ENCODE data around the gene MPI.
A peak's percentile ranks its signal among the peaks of the same experiment; 100 is the strongest.
"Not testable (repeated sequence)": the region's sequence is repeated elsewhere in the genome, so short reads cannot be mapped to it uniquely, and the experiment has no call there.

The MPI gene

GRCh38 chr15:74891469-74891868, 1.6 kb downstream of the MPI start:
- DNase-seq (ENCODE audit: low read depth in 3 of 3): no peak

GRCh38 chr15:74892313-74892712, 2.5 kb downstream of the MPI start:
- DNase-seq (ENCODE audit: low read depth in 3 of 3): no peak

- no peak for DNase-seq (ENCODE audit: low read depth in 3 of 3)
Measured at GRCh38 chr15:74892931-74893330, 3.1 kb downstream of the MPI start.

GRCh38 chr15:74893627-74894026, 3.8 kb downstream of the MPI start:
- no peak for DNase-seq (ENCODE audit: low read depth in 3 of 3)

- DNase-seq (ENCODE audit: low read depth in 3 of 3): not testable (repeated sequence)
Measured at GRCh38 chr15:74894383-74894782, 4.5 kb downstream of the MPI start.

- no peak for DNase-seq (ENCODE audit: low read depth in 3 of 3)
Measured at GRCh38 chr15:74895830-74896229, 6.0 kb downstream of the MPI start.

GRCh38 chr15:74896316-74896715, 6.5 kb downstream of the MPI start:
- DNase-seq (ENCODE audit: low read depth in 3 of 3): no peak

- no peak for DNase-seq (ENCODE audit: low read depth in 3 of 3)
Measured at GRCh38 chr15:74897300-74897701, 7.5 kb downstream of the MPI start.

- DNase-seq (ENCODE audit: low read depth in 3 of 3): peak in 2 of 3 donors; percentile 32 to 43
Measured at GRCh38 chr15:74901612-74902063, 11.8 kb downstream of the MPI start.

GRCh38 chr15:74902295-74903075, 12.6 kb downstream of the MPI start:
- no peak for DNase-seq (ENCODE audit: low read depth in 3 of 3)

GRCh38 chr15:74903676-74904075, 13.8 kb downstream of the MPI start:
- DNase-seq (ENCODE audit: low read depth in 3 of 3): no peak

GRCh38 chr15:74904190-74904805, 14.5 kb downstream of the MPI start:
- DNase-seq (ENCODE audit: low read depth in 3 of 3): no peak

GRCh38 chr15:74906067-74906449, 16.2 kb downstream of the MPI start:
- no peak for DNase-seq (ENCODE audit: low read depth in 3 of 3)

- DNase-seq (ENCODE audit: low read depth in 3 of 3): peak; percentile 56 to 71 (median 63)
Measured at GRCh38 chr15:74906450-74907162, 16.8 kb downstream of the MPI start, which contains the start of gene FAM219B. Gene FAM219B, minus strand, starts transcription at chr15:74906851. Its CDS starts 51 bp downstream, at chr15:74906800.

- DNase-seq (ENCODE audit: low read depth in 3 of 3): no peak
Measured at GRCh38 chr15:74907163-74907870, 17.5 kb downstream of the MPI start.

- DNase-seq (ENCODE audit: low read depth in 3 of 3): no peak
Measured at GRCh38 chr15:74908635-74909034, 18.8 kb downstream of the MPI start.

- no peak for DNase-seq (ENCODE audit: low read depth in 3 of 3)
Measured at GRCh38 chr15:74913041-74913440, 23.2 kb downstream of the MPI start.

- DNase-seq (ENCODE audit: low read depth in 3 of 3): not testable (repeated sequence)
Measured at GRCh38 chr15:74913799-74914198, 24.0 kb downstream of the MPI start.

GRCh38 chr15:74917676-74918075, 27.8 kb downstream of the MPI start:
- DNase-seq (ENCODE audit: low read depth in 3 of 3): no peak

GRCh38 chr15:74920456-74920855, 30.6 kb downstream of the MPI start:
- no peak for DNase-seq (ENCODE audit: low read depth in 3 of 3)

GRCh38 chr15:74924525-74924924, 34.7 kb downstream of the MPI start:
- DNase-seq (ENCODE audit: low read depth in 3 of 3): no peak

- DNase-seq (ENCODE audit: low read depth in 3 of 3): no peak
Measured at GRCh38 chr15:74928771-74929198, 38.9 kb downstream of the MPI start.
